Common myeloid progenitor, CD34-positive (primary cell): ENCODE results near the gene FIZ1.

Source experiments
- CTCF ChIA-PET: fragments of 350-600 bp; sonication (Branson Sonifier 250); formaldehyde crosslinking; loops from one replicate; lab custom pipeline; 2021; ENCODE audit warnings: antibody characterized with exemption; lab: Charles Lee
- POLR2A ChIA-PET: fragments of 350-600 bp; sonication (Branson Sonifier 250); formaldehyde crosslinking; loops from one replicate; lab custom pipeline; 2021; ENCODE audit warnings: antibody characterized with exemption; lab: Charles Lee
- DNase-seq, 3 donors: peaks; one replicate each; pipeline versions ENCODE4 v3.0.0 to v3.0.0-alpha.2; 2013
- H3K27ac ChIP-seq, 2 experiments: 1 replicate in 1 of 2; 2 replicates in 1 of 2; pipeline ENCODE4 v1.7.0; 2013; ENCODE audit warnings: inconsistent platforms in 2 of 2, low read length in 2 of 2, mild to moderate bottlenecking in 2 of 2, low read depth in 1 of 2, moderate library complexity in 1 of 2; ENCODE audit not compliant: severe bottlenecking in 2 of 2, insufficient read depth in 1 of 2, poor library complexity in 1 of 2
- H3K27me3 ChIP-seq, 5 experiments: replicated peaks in 2 of 5; 1 replicate in 3 of 5; 2 replicates in 2 of 5; pipeline versions ENCODE4 v1.6.1 to v1.7.0; 2013; ENCODE audit warnings: low read length in 4 of 5, mild to moderate bottlenecking in 2 of 5, moderate library complexity in 2 of 5, inconsistent platforms in 1 of 5; ENCODE audit not compliant: insufficient read depth in 5 of 5, control insufficient read depth in 4 of 5
- H3K36me3 ChIP-seq, 4 experiments: 1 replicate in 2 of 4; 2 replicates in 2 of 4; pipeline versions ENCODE4 v1.6.1 to v1.7.0; 2013; ENCODE audit warnings: low read length in 3 of 4, control low read depth in 1 of 4, mild to moderate bottlenecking in 1 of 4; ENCODE audit not compliant: control insufficient read depth in 4 of 4, insufficient read depth in 4 of 4
- H3K4me1 ChIP-seq, 4 experiments: 1 replicate in 3 of 4; 2 replicates in 1 of 4; pipeline versions ENCODE4 v1.6.1 to v1.7.1; 2013; ENCODE audit warnings: low read length in 3 of 4, mild to moderate bottlenecking in 3 of 4, control low read depth in 1 of 4, inconsistent platforms in 1 of 4, moderate library complexity in 1 of 4; ENCODE audit not compliant: control insufficient read depth in 4 of 4, insufficient read depth in 4 of 4; ENCODE audit errors: control extremely low read depth in 1 of 4
- H3K4me3 ChIP-seq, 7 experiments: 1 replicate in 4 of 7; 2 replicates in 3 of 7; pipeline versions ENCODE4 v1.5.1 to v1.7.0; 2013; ENCODE audit warnings: mild to moderate bottlenecking in 7 of 7, low read length in 6 of 7, moderate library complexity in 6 of 7, inconsistent platforms in 2 of 7, low read depth in 2 of 7, control low read depth in 1 of 7; ENCODE audit not compliant: insufficient read depth in 4 of 7, control insufficient read depth in 1 of 7; ENCODE audit errors: extremely low read depth in 1 of 7
- H3K9me3 ChIP-seq, 5 experiments: 1 replicate in 4 of 5; 2 replicates in 1 of 5; pipeline versions ENCODE4 v1.6.1 to v1.7.1; 2013; ENCODE audit warnings: low read length in 4 of 5, mild to moderate bottlenecking in 2 of 5, inconsistent platforms in 1 of 5, low read depth in 1 of 5, moderate library complexity in 1 of 5; ENCODE audit not compliant: control insufficient read depth in 4 of 5, insufficient read depth in 2 of 5; ENCODE audit errors: control extremely low read depth in 1 of 5
- WGBS: methylation state at CpG from one replicate; pipeline ENCODE4 v1.1.5; 2013; ENCODE audit not compliant: insufficient coverage; 5-methylcytosine and 5-hydroxymethylcytosine counted together

The FIZ1 gene

GRCh38 chr19:55545443-55545842, 53.9 kb downstream of the FIZ1 start, which contains the start of gene SBK3:
SBK3 (minus strand) TSS chr19:55545543; CDS start chr19:55545543, 0 bp downstream.
- DNase-seq: no peak
- ChIA-PET CTCF (interaction anchor here (2.4 kb wide), 1 partner anchor 61 kb away, joined by 11 read pairs; the partner anchor contains the start of gene ZNF865), POLR2A (no interaction called here)
- Histone ChIP-seq H3K4me3 (no peak within 1 kb of the TSS), H3K27me3 (no peaks in the 10 kb centered on the region), H3K4me1 (peaks cover 0 to 33% (median 20%) of the 10 kb centered on the region in 4 experiments), H3K9me3 (no peaks in the 10 kb centered on the region), H3K36me3 (no peaks in the 10 kb centered on the region), H3K27ac (peak within 1 kb of the TSS; percentile 58 to 81)
- WGBS: 98% methylated on average over 10 of the region's 10 CpGs

GRCh38 chr19:55544776-55545439, 54.4 kb downstream of the FIZ1 start:
- no peak for DNase-seq
- POLR2A ChIA-PET: no interaction called here
- H3K9me3 ChIP-seq: no peaks in the 10 kb centered on the region
- no peak overlapping the region for H3K4me3 ChIP-seq
- H3K4me1 ChIP-seq: peaks cover 0 to 33% (median 20%) of the 10 kb centered on the region in 4 experiments
- no peaks in the 10 kb centered on the region for H3K36me3 ChIP-seq
- no peak overlapping the region for H3K27ac ChIP-seq
- WGBS: 94% methylated on average over 23 of the region's 23 CpGs
- CTCF ChIA-PET: no interaction called here
- H3K27me3 ChIP-seq: no peaks in the 10 kb centered on the region

- no peak for DNase-seq
- ChIA-PET POLR2A (no interaction called here), CTCF (no interaction called here)
- Histone ChIP-seq H3K27ac (no peak overlapping the region), H3K36me3 (no peaks in the 10 kb centered on the region), H3K4me3 (no peak overlapping the region), H3K9me3 (no peaks in the 10 kb centered on the region), H3K4me1 (peaks cover 0 to 33% (median 20%) of the 10 kb centered on the region in 4 experiments), H3K27me3 (no peaks in the 10 kb centered on the region)
- 99% methylated on average over 15 of the region's 15 CpGs for WGBS
These were observed 55.3 kb downstream of the FIZ1 start for GRCh38 chr19:55544014-55544413.

- no peaks in the 10 kb centered on the region for H3K9me3 ChIP-seq
- H3K4me3 ChIP-seq: no peak overlapping the region
- POLR2A ChIA-PET: no interaction called here
- no peak overlapping the region for H3K27ac ChIP-seq
- no peaks in the 10 kb centered on the region for H3K36me3 ChIP-seq
- H3K4me1 ChIP-seq: peaks cover 0 to 33% (median 20%) of the 10 kb centered on the region in 4 experiments
- DNase-seq: no peak
- CTCF ChIA-PET: no interaction called here
- 93% methylated on average over 3 of the region's 5 CpGs for WGBS
- H3K27me3 ChIP-seq: no peaks in the 10 kb centered on the region
These were observed 55.8 kb downstream of the FIZ1 start for GRCh38 chr19:55543567-55543966.

GRCh38 chr19:55542292-55542855, 56.9 kb downstream of the FIZ1 start:
- DNase-seq: no peak
- 96% methylated on average over 7 of the region's 7 CpGs for WGBS
- Histone ChIP-seq H3K4me1 (peaks cover 0 to 25% (median 17%) of the 10 kb centered on the region in 4 experiments), H3K27me3 (no peaks in the 10 kb centered on the region), H3K9me3 (no peaks in the 10 kb centered on the region), H3K27ac (no peak overlapping the region), H3K4me3 (no peak overlapping the region), H3K36me3 (no peaks in the 10 kb centered on the region)
- POLR2A ChIA-PET: no interaction called here
- CTCF ChIA-PET: no interaction called here
